Gastrocnemius medialis (tissue), 4 donors: ENCODE data around the gene NCF1. TPM values are rescaled to one million over a fixed set of nuclear protein-coding genes. Genes with fewer than 3 reads are reported as not detected.

Experiments
- total RNA-seq, 4 donors: library from RNA; depleted of rRNA; stranded (reverse); fragments of >200 nt; gene quantifications; one replicate each; pipeline versions ENCODE4 v1.1.0 to v1.2.3, GENCODE V29; 2016

Gene NCF1
- total RNA-seq, 4 donors from 2014 or later, result 0.41 to 2.7 (median 0.54) TPM

Other genes with a start within 250 kb of the NCF1 start
- gene GTF2I, start 116.3 kb upstream of the NCF1 start, total RNA-seq, result 100 to 1,000 TPM in 2 of 4 donors, 10 to 100 TPM in 2; 50.8 to 125 (median 104) TPM
- gene GTF2IRD2, start 77.6 kb downstream of the NCF1 start, total RNA-seq, result 10 to 100 TPM in 2 of 4 donors, 1 to 10 TPM in 2; 5.6 to 39.1 (median 15.4) TPM
- gene CASTOR2, start 190.7 kb downstream of the NCF1 start, total RNA-seq, result 100 to 1,000 TPM; 145 to 334 (median 243) TPM